HG03342 (cell line): Measurements from ENCODE around the gene SLC47A2.
A peak's percentile ranks its signal among the peaks of the same experiment; 100 is the strongest.

ENCODE experiments used
- ATAC-seq: cut with Tn5 transposase; IDR thresholded peaks from one replicate; pipeline ENCODE4 v1.9.1; 2021; ENCODE audit warnings: mild to moderate bottlenecking, moderate library complexity; ENCODE audit not compliant: unreplicated experiment

Gene SLC47A2

GRCh38 chr17:19747829-19748806 lies 31.7 kb upstream of the SLC47A2 start, which contains the start of gene ALDH3A1:
Gene ALDH3A1 (minus strand): TSS chr17:19748298. CDS start chr17:19745129, 3,169 bp downstream.
- ATAC-seq: no peak

- ATAC-seq: no peak
Observed at GRCh38 chr17:19747159-19747719, 30.9 kb upstream of the SLC47A2 start.

GRCh38 chr17:19746517-19746916 lies 30.1 kb upstream of the SLC47A2 start:
- ATAC-seq: no peak

- ATAC-seq: peak; percentile 61
Observed at GRCh38 chr17:19744922-19745757, 28.8 kb upstream of the SLC47A2 start.

GRCh38 chr17:19744492-19744891 lies 28.1 kb upstream of the SLC47A2 start:
- ATAC-seq: no peak

GRCh38 chr17:19743101-19744100 lies 27.0 kb upstream of the SLC47A2 start:
- no peak for ATAC-seq

- ATAC-seq: no peak
Observed at GRCh38 chr17:19742495-19742894, 26.1 kb upstream of the SLC47A2 start.

- ATAC-seq: no peak
Observed at GRCh38 chr17:19741832-19742457, 25.6 kb upstream of the SLC47A2 start.

- ATAC-seq: no peak
Observed at GRCh38 chr17:19740933-19741332, 24.5 kb upstream of the SLC47A2 start.

- no peak for ATAC-seq
Observed at GRCh38 chr17:19739241-19740201, 23.1 kb upstream of the SLC47A2 start.

- ATAC-seq: no peak
Observed at GRCh38 chr17:19738757-19739156, 22.4 kb upstream of the SLC47A2 start.

- no peak for ATAC-seq
Observed at GRCh38 chr17:19738073-19738449, 21.7 kb upstream of the SLC47A2 start.

GRCh38 chr17:19737305-19738072 lies 21.1 kb upstream of the SLC47A2 start:
- no peak for ATAC-seq

GRCh38 chr17:19736071-19736470 lies 19.7 kb upstream of the SLC47A2 start:
- no peak for ATAC-seq

GRCh38 chr17:19733953-19734526 lies 17.7 kb upstream of the SLC47A2 start:
- no peak for ATAC-seq

- ATAC-seq: no peak
Observed at GRCh38 chr17:19731626-19732025, 15.2 kb upstream of the SLC47A2 start.

GRCh38 chr17:19730843-19731242 lies 14.5 kb upstream of the SLC47A2 start:
- ATAC-seq: no peak
